ENCODE data around the gene CGB5. TPM values are rescaled to one million over a fixed set of nuclear protein-coding genes. Genes with fewer than 3 reads are reported as not detected.

The CGB5 gene
- total and polyA plus RNA-seq, 2 experiments from 2014 or later, result 1.7 TPM; not detected in 1

DNA sequence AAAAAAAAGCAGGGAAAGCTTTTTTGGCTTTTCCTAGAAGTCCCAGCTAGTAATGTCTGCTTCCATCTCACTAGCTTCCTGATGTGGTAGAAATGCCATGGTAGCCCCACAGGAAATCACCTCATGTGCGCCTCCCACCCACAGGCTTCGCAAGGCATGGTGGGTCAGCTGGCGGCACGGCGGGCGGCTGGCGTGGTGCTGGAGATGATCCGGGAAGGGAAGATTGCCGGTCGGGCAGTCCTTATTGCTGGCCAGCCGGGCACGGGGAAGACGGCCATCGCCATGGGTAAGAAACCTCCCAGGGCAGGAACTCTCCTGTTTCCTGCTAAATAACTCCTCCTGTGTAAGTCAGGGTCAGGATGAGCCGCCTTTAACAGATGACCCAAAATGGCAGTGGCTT is 39.5 kb upstream of the CGB5 start:
- Histone ChIP-seq H3K4me2 (ENCODE audit: unreplicated experiment) (no peak overlapping the region), H3K27me3 (replicated peaks; ENCODE audit: insufficient read depth) (no peaks in the 10 kb centered on the region), H3K9me2 (ENCODE audit: insufficient read depth) (no peaks in the 10 kb centered on the region), H3K4me1 (ENCODE audit: insufficient read depth) (no peaks in the 10 kb centered on the region), H3K9me3 (ENCODE audit: low read depth) (no peaks in the 10 kb centered on the region), H2AFZ (no peak overlapping the region), H3K4me3 (no peak overlapping the region), H3K9ac (no peak overlapping the region), H3K36me3 (ENCODE audit: low read depth) (peaks cover 3% of the 10 kb centered on the region; the same call in 1 of the 2 replicates), H4K20me1 (ENCODE audit: insufficient read depth) (no peaks in the 10 kb centered on the region), H3K27ac (no peak overlapping the region), H3F3A (ENCODE audit: insufficient read depth) (no peaks in the 10 kb centered on the region), H3K79me2 (ENCODE audit: insufficient read depth) (peaks cover 14% of the 10 kb centered on the region; the same call in 1 of the 2 replicates)
- no peak for DNase-seq
- TF ChIP-seq EZH2 (IDR thresholded peaks at IDR 0.05; ENCODE audit: insufficient read depth, poor library complexity, severe bottlenecking) (no peak), EZH2phosphoT487 (IDR thresholded peaks at IDR 0.05; ENCODE audit: insufficient read depth, low read depth) (no peak)
- WGBS, 2 experiments (ENCODE audit: low coverage in 1 of 2, low lambda C conversion rate in 2 of 2, missing lambda C conversion rate in 2 of 2), result 95 to 98% methylated on average over 15 of the region's 15 CpGs
- in situ Hi-C loops (cut with MboI), result no loop called here

GRCh38 chr19:49004964-49005614 is 38.6 kb upstream of the CGB5 start:
- Histone ChIP-seq H3K4me3 (no peak overlapping the region), H3K9ac (no peak overlapping the region), H3K27me3 (replicated peaks; ENCODE audit: insufficient read depth) (no peaks in the 10 kb centered on the region), H2AFZ (no peak overlapping the region), H3K9me2 (ENCODE audit: insufficient read depth) (no peaks in the 10 kb centered on the region), H3K9me3 (ENCODE audit: low read depth) (no peaks in the 10 kb centered on the region), H4K20me1 (ENCODE audit: insufficient read depth) (no peaks in the 10 kb centered on the region), H3K36me3 (ENCODE audit: low read depth) (peaks cover 3% of the 10 kb centered on the region; the same call in 1 of the 2 replicates), H3K27ac (no peak overlapping the region), H3K4me1 (ENCODE audit: insufficient read depth) (no peaks in the 10 kb centered on the region), H3F3A (ENCODE audit: insufficient read depth) (no peaks in the 10 kb centered on the region), H3K79me2 (ENCODE audit: insufficient read depth) (peaks cover 11% of the 10 kb centered on the region; the same call in 1 of the 2 replicates), H3K4me2 (ENCODE audit: unreplicated experiment) (no peak overlapping the region)
- TF ChIP-seq EZH2phosphoT487 (IDR thresholded peaks at IDR 0.05; ENCODE audit: insufficient read depth, low read depth) (no peak), EZH2 (IDR thresholded peaks at IDR 0.05; ENCODE audit: insufficient read depth, poor library complexity, severe bottlenecking) (no peak)
- WGBS, 2 experiments (ENCODE audit: low coverage in 1 of 2, low lambda C conversion rate in 2 of 2, missing lambda C conversion rate in 2 of 2), result 93 to 97% methylated on average over 7 of the region's 7 CpGs
- no peak for DNase-seq
- in situ Hi-C loops (cut with MboI), result no loop called here

GRCh38 chr19:49006905-49007304 is 36.7 kb upstream of the CGB5 start:
- Histone ChIP-seq H3K4me1 (ENCODE audit: insufficient read depth) (no peaks in the 10 kb centered on the region), H3K27ac (no peak overlapping the region), H4K20me1 (ENCODE audit: insufficient read depth) (no peaks in the 10 kb centered on the region), H3K79me2 (ENCODE audit: insufficient read depth) (peaks cover 6% of the 10 kb centered on the region; the same call in 1 of the 2 replicates), H3K9ac (no peak overlapping the region), H3K9me2 (ENCODE audit: insufficient read depth) (no peaks in the 10 kb centered on the region), H3K9me3 (ENCODE audit: low read depth) (no peaks in the 10 kb centered on the region), H3F3A (ENCODE audit: insufficient read depth) (no peaks in the 10 kb centered on the region), H3K36me3 (ENCODE audit: low read depth) (peaks cover 3% of the 10 kb centered on the region; the same call in 1 of the 2 replicates), H3K4me3 (no peak overlapping the region), H2AFZ (no peak overlapping the region), H3K4me2 (ENCODE audit: unreplicated experiment) (no peak overlapping the region), H3K27me3 (replicated peaks; ENCODE audit: insufficient read depth) (no peaks in the 10 kb centered on the region)
- TF ChIP-seq EZH2 (IDR thresholded peaks at IDR 0.05; ENCODE audit: insufficient read depth, poor library complexity, severe bottlenecking) (no peak), EZH2phosphoT487 (IDR thresholded peaks at IDR 0.05; ENCODE audit: insufficient read depth, low read depth) (no peak)
- in situ Hi-C loops (cut with MboI), result no loop called here
- no peak for DNase-seq
- 94 to 95% methylated on average over 17 to 22 of the region's 22 CpGs for WGBS, 2 experiments (ENCODE audit: low coverage in 1 of 2, low lambda C conversion rate in 2 of 2, missing lambda C conversion rate in 2 of 2)

DNA sequence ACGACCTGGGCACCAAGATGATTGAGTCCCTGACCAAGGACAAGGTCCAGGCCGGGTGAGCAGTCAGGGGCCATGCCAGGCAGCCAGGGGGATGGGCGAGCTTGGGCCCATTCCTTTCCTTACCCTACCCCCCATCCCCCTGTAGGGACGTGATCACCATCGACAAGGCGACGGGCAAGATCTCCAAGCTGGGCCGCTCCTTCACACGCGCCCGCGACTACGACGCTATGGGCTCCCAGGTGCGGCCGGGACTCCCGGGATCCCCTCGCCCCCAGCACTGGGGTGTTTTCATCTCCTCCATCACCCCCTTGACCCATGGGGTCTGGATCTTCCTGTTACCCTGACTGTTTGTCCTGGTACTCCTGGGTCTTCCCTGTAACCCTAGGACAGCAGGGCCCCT is 33.8 kb upstream of the CGB5 start:
- Histone ChIP-seq H3K36me3 (ENCODE audit: low read depth) (peaks cover 3% of the 10 kb centered on the region; the same call in 1 of the 2 replicates), H3K9me2 (ENCODE audit: insufficient read depth) (no peaks in the 10 kb centered on the region), H2AFZ (no peak overlapping the region)

More for the DNA sequence above, 33.8 kb upstream of the CGB5 start:
- H3K4me1 ChIP-seq (ENCODE audit: insufficient read depth), result no peaks in the 10 kb centered on the region
- no peak for TF ChIP-seq EZH2phosphoT487 (IDR thresholded peaks at IDR 0.05; ENCODE audit: insufficient read depth, low read depth)
- TF ChIP-seq EZH2 (IDR thresholded peaks at IDR 0.05; ENCODE audit: insufficient read depth, poor library complexity, severe bottlenecking), result no peak
- no peak overlapping the region for H3K27ac ChIP-seq
- no peaks in the 10 kb centered on the region for H3K27me3 ChIP-seq (replicated peaks; ENCODE audit: insufficient read depth)
- WGBS, 2 experiments (ENCODE audit: low coverage in 1 of 2, low lambda C conversion rate in 2 of 2, missing lambda C conversion rate in 2 of 2), result 88 to 91% methylated on average over 17 to 18 of the region's 18 CpGs
- H4K20me1 ChIP-seq (ENCODE audit: insufficient read depth), result no peaks in the 10 kb centered on the region
- in situ Hi-C loops (cut with MboI), result no loop called here
- H3F3A ChIP-seq (ENCODE audit: insufficient read depth), result no peaks in the 10 kb centered on the region
- DNase-seq, result no peak
- H3K79me2 ChIP-seq (ENCODE audit: insufficient read depth), result no peaks in the 10 kb centered on the region
- H3K4me3 ChIP-seq, result no peak overlapping the region
- no peak overlapping the region for H3K9ac ChIP-seq
- no peak overlapping the region for H3K4me2 ChIP-seq (ENCODE audit: unreplicated experiment)
- no peaks in the 10 kb centered on the region for H3K9me3 ChIP-seq (ENCODE audit: low read depth)

Measured in GM23248 (cell line).